Fibroblast of gingiva (primary cell): ENCODE measurements around the gene PEAK3.

Experiments used
- DNase-seq: peaks from one replicate; pipeline ENCODE4 v3.0.0-alpha.2; 2011; ENCODE audit warnings: low read depth

PEAK3 gene

GRCh38 chr19:2315121-2315817, 33.3 kb upstream of the PEAK3 start:
- DNase-seq, result no peak

DNA sequence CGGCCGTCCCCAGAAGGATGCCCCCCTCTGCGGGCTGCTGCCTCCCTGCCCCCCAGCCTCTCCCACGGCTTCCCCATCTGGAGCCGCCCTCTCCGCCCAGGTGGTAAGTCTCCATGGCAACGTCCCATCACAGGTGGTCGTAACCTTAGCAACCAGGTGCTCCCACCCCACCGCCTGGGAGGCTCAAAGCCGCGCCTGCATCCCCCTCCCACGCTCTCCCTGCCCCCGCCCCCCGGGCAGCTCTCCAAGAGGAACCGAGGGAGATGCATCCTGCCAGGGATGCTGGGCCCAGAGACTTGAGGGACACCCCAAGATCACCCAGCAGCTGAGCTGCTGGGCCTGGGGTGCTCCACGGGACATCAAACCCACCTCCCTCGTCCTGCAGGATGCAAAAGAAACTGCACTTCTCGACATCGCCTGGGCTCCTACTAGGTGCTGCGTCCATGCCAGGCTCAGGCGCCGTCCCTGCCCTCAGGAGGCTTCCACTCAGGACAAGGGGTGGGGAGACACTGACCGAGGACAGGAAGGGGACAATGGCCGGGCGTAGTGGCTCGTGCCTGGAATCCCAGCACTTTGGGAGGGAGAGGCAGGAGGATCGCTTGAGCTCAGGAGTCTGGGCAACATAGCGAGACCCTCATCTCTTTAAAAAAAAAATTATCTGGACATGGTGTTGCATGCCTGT, 31.0 kb upstream of the PEAK3 start:
- DNase-seq, result no peak

GRCh38 chr19:2311093-2311492, 29.1 kb upstream of the PEAK3 start:
- no peak for DNase-seq

DNA sequence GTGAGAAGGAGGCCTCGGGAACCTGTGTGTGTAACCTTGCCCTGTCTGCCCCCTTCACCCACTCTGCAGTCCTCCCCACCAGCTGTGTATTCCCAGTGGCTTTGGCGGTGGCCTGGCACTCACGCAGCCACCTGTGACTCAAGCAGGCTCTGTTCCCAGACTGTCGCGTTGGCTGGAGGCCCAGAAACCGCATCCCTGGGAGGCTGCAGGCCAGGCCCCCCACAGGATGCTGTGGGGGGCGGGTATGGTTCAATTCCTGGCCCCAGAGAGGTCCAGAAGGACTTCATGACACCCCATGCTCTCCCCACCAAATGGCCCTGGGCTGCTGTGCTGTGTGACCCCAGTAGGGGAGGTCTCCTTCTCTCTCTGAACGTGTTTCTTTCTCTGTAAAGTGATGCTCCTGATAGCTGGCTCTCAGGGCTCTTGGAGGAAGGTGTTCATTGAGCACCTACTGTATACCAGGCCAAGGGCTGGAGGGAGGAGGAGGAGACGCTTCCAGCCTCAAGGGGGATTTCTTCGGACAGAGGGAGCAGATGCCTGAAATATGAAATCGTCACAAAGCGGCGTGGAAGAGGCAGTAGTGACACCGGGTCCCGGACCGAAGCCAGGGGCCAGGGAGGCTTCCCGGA, 27.9 kb upstream of the PEAK3 start:
- no peak for DNase-seq

DNA sequence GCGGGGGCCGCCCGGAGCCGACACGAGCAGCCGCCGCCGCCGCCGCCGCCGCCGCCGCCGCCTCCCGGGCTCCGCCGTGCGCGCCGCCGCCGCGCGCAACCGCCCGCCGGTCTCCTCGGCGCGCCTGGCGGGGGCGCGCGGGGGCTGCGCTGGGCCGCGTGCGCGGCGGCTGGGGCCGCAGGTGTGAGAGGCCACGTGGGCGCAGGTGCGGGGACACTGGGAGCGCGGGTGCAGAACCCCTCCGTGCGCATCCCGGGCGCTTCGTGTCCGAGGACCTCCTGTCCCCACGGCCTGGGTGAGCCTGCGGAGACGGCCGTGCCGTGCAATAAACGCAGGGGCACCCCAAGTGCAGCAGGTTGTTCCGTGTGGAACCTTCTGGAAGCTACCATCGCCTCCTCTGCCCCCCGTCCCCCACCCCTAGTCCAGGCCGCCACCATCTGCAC, 26.2 kb upstream of the PEAK3 start, which contains the start of gene LINGO3:
LINGO3 (minus strand) TSS at position 41 of the 443 bp plus-strand sequence. CDS start 16,378 bp downstream, outside the sequence.
- DNase-seq, result no peak

GRCh38 chr19:2307518-2308012, 25.6 kb upstream of the PEAK3 start:
- no peak for DNase-seq

- no peak for DNase-seq
Measured at GRCh38 chr19:2306971-2307370, 25.0 kb upstream of the PEAK3 start.

DNA sequence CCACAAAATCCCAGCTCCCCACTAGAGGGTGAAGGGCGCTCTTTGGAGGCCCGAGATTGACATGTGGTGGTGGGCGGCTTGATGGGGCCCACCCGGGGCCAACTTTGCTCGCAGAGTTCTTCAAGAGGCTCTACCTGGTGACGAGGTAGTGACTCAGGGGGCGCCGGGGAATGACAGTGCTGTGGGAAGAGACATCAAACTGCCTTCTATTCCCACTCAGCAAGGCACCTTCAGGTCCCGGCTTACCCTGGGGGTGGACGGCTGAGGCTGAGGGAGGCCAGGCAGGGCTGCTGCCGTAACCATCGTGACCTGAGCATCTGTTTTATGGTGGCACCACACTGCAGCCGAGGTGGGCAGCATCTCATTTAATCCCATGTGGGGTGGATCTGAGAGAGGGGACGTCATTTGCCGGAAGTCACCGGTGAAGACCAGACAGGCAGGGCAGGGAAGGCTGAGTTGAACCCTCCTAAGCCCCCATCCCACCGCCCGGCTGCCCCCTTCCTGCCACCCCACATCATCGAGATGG, 24.4 kb upstream of the PEAK3 start:
- no peak for DNase-seq

DNA sequence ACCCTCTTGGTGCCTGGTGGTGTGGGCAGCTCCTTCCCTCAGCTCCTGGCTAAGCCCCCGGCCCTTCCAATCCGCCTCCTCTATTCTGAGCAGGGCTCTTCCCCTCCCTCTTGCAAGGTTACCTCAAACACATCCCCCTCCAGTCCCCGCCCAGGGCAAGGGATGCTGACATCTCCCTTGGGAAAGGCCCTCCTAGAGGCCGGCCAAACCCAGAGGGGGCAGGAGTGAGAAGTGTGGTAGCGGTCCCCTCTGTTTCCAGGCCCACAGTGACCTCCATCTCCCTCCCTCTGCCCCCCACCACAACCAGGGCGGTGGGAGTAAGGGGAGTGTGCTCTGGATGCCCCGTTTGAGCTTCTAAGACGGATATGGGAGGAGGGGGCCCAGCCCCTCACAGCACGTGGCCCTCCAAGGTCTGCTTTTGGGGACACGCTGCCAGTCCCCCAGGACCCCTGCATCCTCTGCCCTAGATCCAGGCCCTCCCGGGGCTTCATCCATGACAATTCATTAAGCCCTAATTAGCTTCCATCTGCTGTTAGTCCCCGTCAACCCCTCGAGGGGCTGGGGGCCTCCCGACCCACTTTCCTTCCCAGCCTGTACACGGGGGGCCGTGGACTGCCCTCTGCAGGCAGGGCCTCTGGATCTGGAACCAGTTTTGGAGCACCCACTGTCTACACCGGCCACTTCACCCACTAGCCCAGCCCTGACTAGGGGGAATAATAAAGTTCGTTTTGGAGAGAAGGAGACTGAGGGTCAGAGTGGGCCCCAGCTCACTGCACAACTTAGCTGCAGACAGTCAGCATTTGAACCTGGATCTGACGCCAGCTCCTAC, 23.7 kb upstream of the PEAK3 start:
- DNase-seq, result no peak

GRCh38 chr19:2303211-2303798, 21.3 kb upstream of the PEAK3 start:
- no peak for DNase-seq

DNA sequence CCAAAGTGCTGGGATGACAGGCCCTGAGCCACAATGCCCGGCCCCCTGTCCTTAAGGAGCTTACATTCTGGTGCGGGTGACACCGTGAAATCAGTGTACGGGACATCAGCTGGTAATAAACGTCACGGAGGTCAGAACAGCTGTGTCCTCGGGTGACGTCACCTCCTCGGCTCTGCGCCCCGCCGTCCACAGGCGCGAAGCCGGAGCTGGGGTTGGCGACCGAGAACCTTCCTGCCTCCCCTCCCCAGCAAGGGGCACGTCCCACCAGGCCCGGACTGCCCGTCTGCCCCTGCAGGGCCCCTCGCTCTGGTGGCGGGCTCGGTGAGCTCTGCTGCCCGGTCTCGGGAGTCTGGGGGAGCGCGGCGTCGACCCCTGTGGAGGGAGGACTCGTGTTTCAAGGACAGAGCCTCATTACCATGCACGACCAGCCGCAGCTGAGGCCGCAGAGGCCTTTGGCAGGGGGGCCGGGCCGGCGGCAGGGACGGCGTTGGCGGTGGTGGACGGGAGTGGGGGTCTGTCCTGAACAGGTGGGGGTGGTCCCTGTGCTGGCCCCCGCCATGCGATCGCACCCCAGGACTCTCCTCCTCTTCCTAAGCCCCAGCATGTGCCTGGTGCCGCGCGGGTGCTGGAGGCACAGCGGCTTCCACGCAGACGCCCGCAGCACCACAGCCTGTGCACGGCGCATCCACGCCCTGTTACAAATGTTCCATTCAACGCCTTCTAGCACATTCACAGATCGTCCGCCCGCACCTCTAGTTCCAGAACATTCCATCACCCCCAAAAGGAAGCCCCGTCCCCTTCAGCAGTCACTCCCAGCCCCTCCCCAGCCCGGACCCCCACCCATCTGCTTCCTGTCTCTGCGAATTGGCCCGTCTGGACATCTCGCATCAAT, 20.6 kb upstream of the PEAK3 start:
- DNase-seq, result peak; percentile 48

DNA sequence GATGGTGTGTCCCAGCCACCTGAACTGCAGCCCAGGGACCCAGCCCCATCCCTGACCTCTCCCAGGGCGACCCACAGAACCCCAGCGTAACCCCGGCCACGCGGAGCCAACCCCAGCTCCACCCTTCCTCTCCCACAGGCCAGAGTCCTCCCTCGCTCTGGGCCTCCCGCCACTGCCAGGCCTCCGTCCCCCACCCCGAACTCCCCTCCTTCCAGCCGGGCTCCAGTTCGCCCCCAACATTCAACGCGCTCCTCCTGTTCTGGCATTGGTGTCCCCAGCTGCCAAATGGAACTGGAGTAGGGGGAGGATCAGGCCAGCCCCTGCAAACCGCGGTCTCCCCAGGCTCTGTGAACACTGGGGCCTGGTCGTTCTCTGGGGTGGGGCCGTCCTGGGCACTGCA, 18.6 kb upstream of the PEAK3 start:
- DNase-seq, result no peak

- DNase-seq, result no peak
Measured at GRCh38 chr19:2296141-2296540, 14.2 kb upstream of the PEAK3 start.

DNA sequence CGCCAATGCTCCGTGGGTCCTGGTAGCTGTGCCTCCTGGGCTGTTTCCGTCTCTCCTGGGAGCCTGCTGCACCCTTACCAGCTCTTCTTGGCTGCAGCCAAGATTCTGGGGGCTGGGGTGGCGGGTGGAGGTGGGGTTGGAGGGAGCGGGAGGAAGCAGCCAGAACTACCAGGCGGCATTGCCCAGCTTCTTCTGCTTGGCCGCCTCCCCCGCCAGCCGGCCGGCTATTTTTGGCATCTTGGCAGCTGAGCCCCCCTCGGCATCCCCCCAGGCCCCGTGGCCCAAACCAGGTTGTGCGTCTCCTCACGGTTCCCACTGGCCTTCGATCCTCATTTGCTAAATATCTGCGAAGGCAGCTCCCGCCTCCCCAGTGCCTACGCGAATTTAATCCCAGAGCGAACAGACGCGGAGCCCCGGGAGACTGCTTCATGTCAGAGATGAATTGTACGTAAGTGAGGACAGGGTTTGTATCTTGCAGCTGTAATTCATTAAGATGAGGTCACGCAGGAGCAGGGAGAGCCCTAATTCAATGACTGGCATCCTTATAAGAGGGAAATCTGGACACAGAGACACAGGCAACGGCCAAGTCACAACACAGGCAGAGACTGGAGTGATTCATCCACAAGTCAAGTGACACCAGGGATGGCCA, 12.8 kb upstream of the PEAK3 start:
- peak; percentile 90 for DNase-seq

DNA sequence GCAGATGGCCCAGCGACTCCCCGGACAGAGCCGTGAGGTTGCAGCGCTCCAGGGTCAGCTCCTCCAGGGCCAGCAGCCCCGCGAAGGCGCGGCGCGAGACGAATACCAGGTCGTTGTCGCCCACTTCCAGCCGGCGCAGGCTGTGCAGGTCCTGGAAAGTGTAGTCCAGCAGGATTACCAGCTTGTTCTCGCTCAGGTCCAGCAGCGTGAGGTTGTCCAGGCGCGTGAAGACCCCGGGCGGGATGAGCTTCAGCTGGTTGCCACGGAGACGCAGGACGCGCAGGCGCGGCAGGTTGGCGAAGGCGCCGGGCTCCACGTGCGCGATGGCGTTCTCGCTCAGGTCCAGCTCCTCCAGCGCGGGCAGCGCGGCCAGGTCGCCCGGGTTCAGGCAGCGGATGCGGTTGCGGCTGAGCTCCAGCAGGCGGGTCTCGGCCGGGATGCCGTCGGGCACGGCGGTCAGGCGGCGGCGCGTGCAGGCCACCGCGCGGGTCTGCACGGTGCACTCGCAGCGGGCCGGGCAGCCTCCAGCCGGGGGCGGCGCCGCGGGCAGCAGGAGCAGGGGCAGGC, 9.3 kb upstream of the PEAK3 start:
- no peak for DNase-seq

GRCh38 chr19:2290441-2291184, 8.6 kb upstream of the PEAK3 start:
- DNase-seq, result no peak

DNA sequence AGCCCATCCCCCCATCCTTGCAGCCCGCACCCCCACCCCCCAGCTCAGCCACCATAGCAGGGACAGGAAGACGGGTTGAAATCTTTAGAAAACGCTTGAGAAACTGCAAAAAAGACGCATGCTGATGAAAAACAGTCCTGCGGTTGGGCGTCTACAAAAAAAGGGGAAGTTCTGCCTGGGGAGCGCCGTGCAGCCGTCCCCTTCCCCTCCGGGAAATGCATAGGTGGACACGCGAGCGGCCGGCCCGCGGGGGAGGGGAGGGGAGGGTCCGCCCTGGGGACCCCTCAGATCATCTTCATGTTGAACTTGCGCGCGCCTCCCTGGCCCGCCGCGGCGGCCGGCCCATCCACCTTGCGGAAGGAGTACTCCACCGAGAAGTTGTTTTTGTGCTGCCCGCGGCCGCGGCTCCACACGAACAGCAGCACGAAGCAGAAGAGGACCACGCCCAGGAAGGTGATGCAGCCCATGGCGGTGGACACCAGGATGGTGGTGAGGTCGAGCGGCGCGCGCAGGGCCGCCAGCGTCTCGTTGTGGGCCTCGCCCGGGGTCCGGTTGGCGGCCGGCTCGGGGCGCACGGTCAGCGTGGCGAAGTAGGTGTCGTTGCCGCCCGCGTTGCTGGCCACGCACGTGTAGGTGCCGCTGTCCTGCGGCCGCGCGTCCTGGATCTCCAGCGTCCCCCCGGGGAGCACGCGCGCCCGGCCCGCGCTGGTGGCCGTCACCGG, 7.9 kb upstream of the PEAK3 start:
- DNase-seq, result no peak
